NCI-H2171 (cell line): ENCODE results near the gene PTGDR.

Experiments used
- DNase-seq: peaks from one replicate; lab custom pipeline; 2025; lab: John Stamatoyannopoulos, UW

The PTGDR gene

DNA sequence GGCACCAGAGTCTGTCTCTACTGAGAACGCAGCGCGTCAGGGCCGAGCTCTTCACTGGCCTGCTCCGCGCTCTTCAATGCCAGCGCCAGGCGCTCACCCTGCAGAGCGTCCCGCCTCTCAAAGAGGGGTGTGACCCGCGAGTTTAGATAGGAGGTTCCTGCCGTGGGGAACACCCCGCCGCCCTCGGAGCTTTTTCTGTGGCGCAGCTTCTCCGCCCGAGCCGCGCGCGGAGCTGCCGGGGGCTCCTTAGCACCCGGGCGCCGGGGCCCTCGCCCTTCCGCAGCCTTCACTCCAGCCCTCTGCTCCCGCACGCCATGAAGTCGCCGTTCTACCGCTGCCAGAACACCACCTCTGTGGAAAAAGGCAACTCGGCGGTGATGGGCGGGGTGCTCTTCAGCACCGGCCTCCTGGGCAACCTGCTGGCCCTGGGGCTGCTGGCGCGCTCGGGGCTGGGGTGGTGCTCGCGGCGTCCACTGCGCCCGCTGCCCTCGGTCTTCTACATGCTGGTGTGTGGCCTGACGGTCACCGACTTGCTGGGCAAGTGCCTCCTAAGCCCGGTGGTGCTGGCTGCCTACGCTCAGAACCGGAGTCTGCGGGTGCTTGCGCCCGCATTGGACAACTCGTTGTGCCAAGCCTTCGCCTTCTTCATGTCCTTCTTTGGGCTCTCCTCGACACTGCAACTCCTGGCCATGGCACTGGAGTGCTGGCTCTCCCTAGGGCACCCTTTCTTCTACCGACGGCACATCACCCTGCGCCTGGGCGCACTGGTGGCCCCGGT, at the start of gene PTGDR:
PTGDR (plus strand) TSS at position 198 of the 778 bp plus-strand sequence; CDS start at position 315, 117 bp downstream.
- no peak for DNase-seq

- no peak for DNase-seq
Measured at GRCh38 chr14:52219488-52220084, 47.9 kb upstream of the PTGDR start.

DNA sequence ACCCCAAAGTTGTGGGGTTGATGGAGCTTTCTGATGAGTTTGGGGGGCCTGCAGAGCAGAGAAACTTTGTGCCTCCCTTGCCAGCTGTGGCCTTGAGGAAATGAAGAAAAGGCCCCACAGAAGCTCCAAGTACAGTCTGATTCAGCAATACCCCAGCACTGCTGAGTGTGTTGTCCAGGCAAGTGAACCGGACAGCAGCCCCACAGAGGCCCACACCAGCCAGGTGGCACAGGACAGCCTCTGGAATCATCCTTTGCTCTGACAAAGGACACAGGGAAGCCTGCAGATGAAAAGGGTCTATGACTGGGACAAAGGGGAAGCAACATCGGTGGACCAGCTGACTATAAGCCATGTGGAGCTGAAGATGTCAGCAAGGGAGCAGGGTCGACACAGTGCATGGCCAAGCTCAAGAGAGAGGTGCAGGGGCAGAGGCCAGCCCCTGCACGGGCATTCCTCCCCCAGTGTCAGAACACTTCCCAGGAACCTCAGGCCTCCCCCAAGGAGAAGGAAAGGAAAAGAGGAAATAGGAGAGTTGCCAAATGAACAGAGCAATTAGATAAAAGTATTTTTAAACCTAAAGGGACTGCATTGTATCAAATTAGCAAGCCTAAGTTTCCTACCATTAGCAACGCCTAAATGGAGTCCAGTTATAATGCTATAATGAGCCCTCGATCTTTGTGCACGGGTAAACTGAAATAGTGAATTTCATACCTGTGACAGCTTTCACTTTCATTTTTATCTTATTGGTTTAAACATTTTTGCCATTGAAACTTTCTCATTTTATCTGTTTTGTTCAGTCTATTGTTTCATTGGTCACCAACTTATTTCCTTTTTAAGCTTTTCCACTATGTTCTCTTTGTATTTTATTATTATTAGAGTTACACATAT, 46.3 kb upstream of the PTGDR start:
- no peak for DNase-seq

DNA sequence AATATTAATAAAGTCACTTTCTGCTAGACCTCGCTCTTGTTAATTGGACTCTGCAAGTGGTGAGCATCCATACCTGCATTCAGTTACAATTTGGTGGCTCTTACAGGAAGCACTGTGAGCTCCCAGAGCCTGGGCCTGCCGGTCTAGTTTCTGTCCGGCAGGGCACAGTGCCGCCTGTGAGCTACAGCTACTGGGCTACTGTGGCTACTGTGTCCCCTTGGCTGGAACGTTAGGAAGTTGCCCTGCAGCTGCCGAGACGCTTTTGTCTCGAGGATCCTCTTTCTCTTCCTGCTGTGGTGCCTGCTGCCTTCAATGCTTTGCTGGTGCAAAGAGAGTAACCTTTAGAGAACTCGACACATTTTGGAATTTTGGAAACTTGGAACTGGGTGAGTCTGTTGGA, 44.6 kb upstream of the PTGDR start:
- no peak for DNase-seq

- no peak for DNase-seq
Measured at GRCh38 chr14:52227619-52228222, 39.8 kb upstream of the PTGDR start.

DNA sequence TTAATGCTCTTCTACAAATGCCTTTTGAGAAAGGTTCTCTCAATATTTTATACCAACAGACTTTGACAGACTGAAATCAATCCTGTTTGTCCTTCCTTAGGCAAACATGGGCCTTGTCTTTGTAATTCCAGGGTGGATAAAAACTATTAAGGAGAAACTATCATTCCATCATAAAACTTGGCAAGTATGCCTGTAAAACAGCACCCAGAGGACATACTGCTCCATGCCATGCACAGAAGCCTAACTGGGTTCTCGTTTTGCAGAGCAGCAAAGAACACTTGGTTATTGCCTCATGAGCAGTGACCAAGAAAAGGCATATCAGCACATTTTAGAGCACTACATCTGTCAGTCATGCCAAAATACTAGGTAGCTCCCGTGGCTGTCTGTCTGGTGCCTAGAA, 33.8 kb upstream of the PTGDR start:
- no peak for DNase-seq

DNA sequence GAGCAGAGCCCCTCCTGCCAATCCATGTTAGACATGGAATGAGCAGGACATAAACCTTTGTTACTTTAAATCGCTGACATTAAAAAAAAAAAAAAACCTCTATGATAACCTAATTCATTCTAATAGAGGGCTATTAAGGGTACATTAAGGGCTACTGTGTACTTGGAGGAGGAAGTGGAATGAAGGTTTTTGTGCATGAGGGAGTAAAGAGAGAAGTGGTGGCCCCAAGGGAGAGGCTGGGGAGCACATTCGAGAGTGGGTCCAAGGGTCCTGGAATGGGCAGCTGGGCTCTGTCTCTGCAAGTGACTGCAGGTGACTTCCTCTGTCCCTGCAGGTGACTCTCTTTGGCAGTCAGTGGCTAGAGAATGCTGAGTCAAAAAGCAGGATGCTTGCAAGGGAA, 32.1 kb upstream of the PTGDR start:
- DNase-seq = no peak

DNA sequence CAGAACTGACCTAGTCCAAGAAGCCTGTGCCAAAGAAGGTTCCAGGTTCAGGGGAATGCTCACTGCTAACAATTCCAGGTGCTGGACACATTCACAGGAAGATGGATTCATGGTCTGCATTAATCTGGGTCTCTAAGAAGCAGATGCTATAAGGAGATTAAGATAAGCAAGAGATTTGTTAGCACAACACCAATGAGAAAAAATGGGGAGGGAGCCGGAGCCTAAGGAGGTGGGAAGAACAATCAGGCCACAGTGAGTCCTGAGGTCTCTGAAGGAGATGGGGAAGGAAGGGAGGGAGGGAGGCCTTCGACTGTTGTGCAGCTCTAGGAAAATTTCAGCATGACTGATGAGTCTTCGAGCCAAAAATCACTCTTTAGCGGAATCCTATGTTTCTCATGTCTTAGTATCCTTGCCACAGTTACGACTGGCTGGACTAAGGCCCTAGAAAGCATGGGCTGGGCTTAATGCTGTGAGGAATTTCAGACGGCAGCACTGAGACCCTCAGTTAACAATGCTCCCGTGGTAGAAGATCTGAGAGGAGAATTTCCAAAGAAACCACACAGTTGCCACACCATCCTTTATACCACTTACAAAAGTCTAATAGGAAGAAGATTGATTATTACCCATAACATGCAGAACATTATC, 31.5 kb upstream of the PTGDR start:
- no peak for DNase-seq

- DNase-seq = no peak
Measured at GRCh38 chr14:52238682-52239081, 28.8 kb upstream of the PTGDR start.

DNA sequence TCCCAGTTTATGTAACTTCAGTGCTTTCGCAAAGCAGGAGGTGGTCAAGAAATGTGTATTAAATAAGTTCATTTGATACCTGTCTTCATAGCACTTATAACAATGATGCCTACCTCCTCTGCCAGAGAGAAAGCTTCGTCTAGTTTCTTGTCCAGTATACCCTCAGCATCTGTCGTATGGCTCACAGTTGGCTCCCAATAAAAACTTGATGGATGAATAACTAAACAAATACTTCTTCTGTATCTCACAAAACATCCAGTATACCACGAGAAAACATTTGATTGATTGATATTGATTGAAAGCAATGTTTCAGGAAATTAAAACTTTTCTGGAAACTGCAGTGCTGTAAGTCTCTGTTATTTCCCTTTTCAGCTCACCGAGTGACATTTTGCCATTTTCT, 26.9 kb upstream of the PTGDR start:
- no peak for DNase-seq

DNA sequence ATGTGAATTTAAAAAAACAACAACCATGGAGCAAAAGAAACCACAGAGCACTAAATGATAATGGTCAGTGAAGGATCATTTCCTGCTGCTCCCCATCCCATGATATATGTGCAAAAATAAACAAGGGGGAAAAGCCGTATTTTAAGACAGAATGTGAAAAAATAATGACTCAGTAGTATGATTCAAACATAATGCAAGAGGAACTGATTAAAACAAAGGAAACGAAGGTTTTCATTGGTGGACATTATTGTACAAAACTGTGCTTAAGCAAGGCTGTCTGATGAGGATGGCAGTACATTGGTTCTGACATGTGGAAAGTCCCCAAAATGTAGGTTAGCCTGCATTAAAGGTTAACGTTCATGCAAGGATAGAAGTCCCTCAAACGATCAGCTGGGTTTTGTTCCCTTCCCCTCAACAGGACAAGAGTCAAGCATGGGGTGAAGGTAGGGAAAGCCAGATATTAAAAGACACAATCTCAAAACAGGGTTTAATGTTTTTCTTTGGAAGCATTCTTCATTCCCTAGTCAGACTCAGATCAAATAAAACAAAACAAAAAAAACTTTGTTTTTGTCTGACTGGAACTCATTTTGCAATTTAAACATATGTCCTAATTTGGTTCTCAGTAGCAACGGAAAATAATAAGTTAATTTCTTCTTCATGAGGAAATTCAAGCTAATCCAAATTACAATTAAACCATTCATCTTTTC, 26.3 kb upstream of the PTGDR start:
- no peak for DNase-seq

DNA sequence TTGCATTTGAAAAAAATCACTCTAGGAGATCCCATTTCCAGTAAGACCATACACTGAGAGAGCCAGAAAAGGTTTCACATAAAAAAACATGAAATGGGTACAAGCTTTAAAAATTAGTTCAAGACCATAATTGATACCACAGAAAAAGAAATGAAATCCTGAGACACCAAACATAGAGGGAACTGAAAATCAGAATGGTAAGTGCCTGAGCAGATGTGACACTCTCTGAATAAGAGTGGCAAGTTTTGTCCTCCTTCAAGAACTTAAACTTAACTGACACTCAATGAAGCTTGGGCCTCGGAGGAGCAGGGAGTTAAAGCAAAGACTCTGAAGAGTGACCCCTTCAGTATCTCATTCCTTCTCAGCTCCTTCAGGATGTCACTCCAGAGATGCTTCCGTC, 23.2 kb upstream of the PTGDR start:
- no peak for DNase-seq

GRCh38 chr14:52244997-52245396, 22.5 kb upstream of the PTGDR start:
- no peak for DNase-seq

- no peak for DNase-seq
Measured at GRCh38 chr14:52248057-52248456, 19.4 kb upstream of the PTGDR start.

- no peak for DNase-seq
Measured at GRCh38 chr14:52251724-52252123, 15.8 kb upstream of the PTGDR start.

DNA sequence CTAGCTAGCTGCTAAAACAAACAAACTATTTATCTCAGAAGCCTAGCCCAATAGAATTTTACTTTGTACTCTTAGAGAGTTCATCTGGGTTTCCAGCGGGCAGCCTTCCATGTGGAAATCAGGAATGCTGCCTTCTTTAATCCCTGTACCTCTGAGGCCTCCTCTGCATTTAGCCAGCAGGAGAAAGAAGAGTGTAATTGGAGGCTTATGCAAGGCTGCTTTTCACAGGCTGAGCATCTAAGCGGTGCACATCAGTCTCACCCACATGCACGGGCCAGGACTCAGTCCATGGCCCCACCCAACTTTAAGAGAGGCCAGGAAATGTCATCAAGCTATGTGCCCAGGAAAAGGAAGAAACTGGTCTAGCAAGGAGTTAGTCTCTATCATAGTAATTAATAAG, 14.0 kb upstream of the PTGDR start:
- DNase-seq = no peak

DNA sequence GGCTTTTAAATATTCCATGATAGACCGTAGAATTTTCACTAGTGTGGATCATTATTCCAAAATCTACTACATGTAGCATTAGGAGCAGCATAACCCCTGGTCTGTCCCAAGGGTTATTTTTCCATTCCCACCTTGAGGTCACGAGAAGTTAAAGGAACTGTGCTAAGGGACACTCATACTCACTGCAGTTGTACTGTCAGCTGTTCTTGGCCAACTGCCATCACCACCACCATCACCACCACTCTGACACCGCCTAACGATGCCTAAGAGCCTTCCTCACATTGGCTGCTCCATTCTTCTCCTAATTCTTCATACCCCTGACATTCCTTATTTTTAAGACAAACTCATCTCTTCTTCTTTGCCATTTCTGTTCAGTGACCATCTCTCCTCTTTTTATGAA, 13.4 kb upstream of the PTGDR start:
- DNase-seq = no peak

DNA sequence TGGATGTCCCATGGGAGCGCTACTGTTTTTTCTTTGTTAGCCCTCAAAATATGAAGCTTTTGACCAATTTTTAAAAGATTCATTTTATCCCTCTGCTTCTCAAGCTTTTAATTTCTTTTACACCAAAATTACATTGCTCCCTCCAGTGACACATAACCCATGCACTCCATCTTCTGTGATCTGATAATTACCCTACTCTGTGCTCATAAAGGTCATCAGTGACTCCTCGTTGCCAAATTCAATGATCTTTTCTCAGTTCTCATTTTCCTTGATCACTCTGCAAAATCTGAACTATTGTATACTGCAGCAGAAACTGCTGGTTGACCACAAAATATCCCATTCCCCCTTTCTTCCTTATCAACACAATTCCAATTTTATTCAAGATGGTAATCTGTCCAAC, 8.7 kb upstream of the PTGDR start:
- DNase-seq = no peak

- no peak for DNase-seq
Measured at GRCh38 chr14:52259434-52259833, 8.1 kb upstream of the PTGDR start.

- no peak for DNase-seq
Measured at GRCh38 chr14:52262600-52262999, 4.9 kb upstream of the PTGDR start.

- DNase-seq = no peak
Measured at GRCh38 chr14:52263190-52263589, 4.3 kb upstream of the PTGDR start.
